ENCODE data around the gene SLC2A4RG.
A peak's percentile ranks its signal among the peaks of the same experiment; 100 is the strongest.

Gene SLC2A4RG

GRCh38 chr20:63783970-63784369 lies 44.4 kb downstream of the SLC2A4RG start:
- no peaks in the 10 kb centered on the region; a peak in 1 of 22 replicates for H3K9me3 ChIP-seq (replicated peaks in 1 of 11)
- peak overlapping the region in 4 of 11 experiments; percentile 1 to 37 (median 6); a peak in 3 of 22 replicates for H3K9ac ChIP-seq
- no peak overlapping the region for H3K4me3 ChIP-seq
- H3K4me2 ChIP-seq = peak overlapping the region in 4 of 11 experiments; percentile 40 to 78 (median 72); a peak in 7 of 22 replicates
- no peak for TF ChIP-seq Cebpa-rat (IDR thresholded peaks at IDR 0.05)
- H3K36me3 ChIP-seq = peaks cover 0 to 7% (median 0%) of the 10 kb centered on the region in 11 experiments; a peak in 3 of 22 replicates
- H3K27ac ChIP-seq = peak overlapping the region in 5 of 11 experiments; percentile 4 to 26 (median 12); a peak in 2 of 22 replicates
- H4K20me1 ChIP-seq = peaks cover 0 to 69% (median 0%) of the 10 kb centered on the region in 11 experiments; a peak in 4 of 22 replicates
- peaks cover 14 to 78% (median 58%) of the 10 kb centered on the region in 10 experiments for H3K4me1 ChIP-seq
- no peaks in the 10 kb centered on the region for H3K27me3 ChIP-seq

DNA sequence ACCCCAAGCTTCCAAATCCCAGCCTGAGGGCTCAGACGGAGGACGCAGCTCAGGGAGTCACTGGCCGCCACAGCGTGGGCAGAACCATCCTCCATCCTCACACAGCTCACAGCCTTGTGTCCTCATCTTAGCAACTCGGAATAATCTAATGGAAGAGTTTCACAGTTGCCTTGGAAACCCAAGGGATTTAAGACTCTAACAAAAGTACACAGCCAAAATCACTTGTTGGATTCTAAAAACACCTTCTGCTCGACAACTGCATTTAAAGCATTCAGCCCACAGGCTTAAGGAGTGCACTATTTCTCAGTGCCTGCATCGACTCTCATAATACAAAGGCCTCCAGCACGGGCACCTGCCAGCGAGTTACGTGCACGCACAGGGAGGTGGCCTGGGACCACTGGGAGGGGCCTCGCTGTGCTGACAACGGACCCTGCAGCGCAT lies 46.1 kb downstream of the SLC2A4RG start:
- no peak overlapping the region for H3K4me3 ChIP-seq
- H3K27me3 ChIP-seq = no peaks in the 10 kb centered on the region
- H4K20me1 ChIP-seq = peaks cover 0 to 73% (median 0%) of the 10 kb centered on the region in 11 experiments; a peak in 5 of 22 replicates
- H3K4me1 ChIP-seq = peaks cover 20 to 95% (median 71%) of the 10 kb centered on the region in 10 experiments
- peaks cover 0 to 24% (median 0%) of the 10 kb centered on the region in 11 experiments; a peak in 8 of 22 replicates for H3K36me3 ChIP-seq
- no peaks in the 10 kb centered on the region; a peak in 1 of 22 replicates for H3K9me3 ChIP-seq (replicated peaks in 1 of 11)
- peak overlapping the region in 4 of 11 experiments; percentile 0 to 43 (median 20); a peak in 4 of 22 replicates for H3K9ac ChIP-seq
- TF ChIP-seq Cebpa-rat (IDR thresholded peaks at IDR 0.05) = no peak
- peak overlapping the region in 9 of 11 experiments; percentile 26 to 87 (median 66); a peak in 16 of 22 replicates for H3K4me2 ChIP-seq
- H3K27ac ChIP-seq = peak overlapping the region in 5 of 11 experiments; percentile 17 to 65 (median 60); a peak in 9 of 22 replicates

DNA sequence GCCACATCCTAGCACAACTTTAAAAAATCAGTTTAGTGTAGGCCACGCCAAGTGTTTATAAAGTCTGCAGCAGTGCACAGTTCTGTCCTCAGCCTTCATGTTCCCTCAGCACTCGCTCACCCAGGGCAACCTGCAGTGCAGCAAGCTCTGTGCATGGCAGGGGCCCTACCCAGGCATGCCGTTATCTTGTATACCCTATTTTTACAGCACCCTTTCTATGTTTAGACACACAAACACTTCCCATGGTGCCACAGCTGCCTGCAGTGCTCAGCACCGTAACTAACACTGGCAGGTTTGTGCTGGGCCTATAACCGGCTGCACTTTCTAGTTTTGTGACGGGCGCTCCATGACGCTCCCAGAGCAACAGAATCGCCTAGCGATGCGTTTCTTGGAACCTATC lies 47.7 kb downstream of the SLC2A4RG start:
- Histone ChIP-seq H3K4me3 (no peak overlapping the region), H3K36me3 (peaks cover 0 to 25% (median 0%) of the 10 kb centered on the region in 11 experiments; a peak in 8 of 22 replicates), H3K27ac (peak overlapping the region in 5 of 11 experiments; percentile 17 to 65 (median 60); a peak in 10 of 22 replicates), H3K9ac (peak overlapping the region in 6 of 11 experiments; percentile 14 to 46 (median 34); a peak in 7 of 22 replicates), H3K9me3 (replicated peaks in 1 of 11) (no peaks in the 10 kb centered on the region; a peak in 1 of 22 replicates), H3K27me3 (no peaks in the 10 kb centered on the region), H4K20me1 (peaks cover 0 to 71% (median 0%) of the 10 kb centered on the region in 11 experiments; a peak in 5 of 22 replicates), H3K4me1 (peaks cover 20 to 94% (median 64%) of the 10 kb centered on the region in 10 experiments), H3K4me2 (peak overlapping the region in 10 of 11 experiments; percentile 26 to 87 (median 68); a peak in 18 of 22 replicates)
- TF ChIP-seq Cebpa-rat (IDR thresholded peaks at IDR 0.05) = no peak

- TF ChIP-seq Cebpa-rat (IDR thresholded peaks at IDR 0.05) = no peak
Observed at GRCh38 chr20:63787749-63788148, 48.2 kb downstream of the SLC2A4RG start.

DNA sequence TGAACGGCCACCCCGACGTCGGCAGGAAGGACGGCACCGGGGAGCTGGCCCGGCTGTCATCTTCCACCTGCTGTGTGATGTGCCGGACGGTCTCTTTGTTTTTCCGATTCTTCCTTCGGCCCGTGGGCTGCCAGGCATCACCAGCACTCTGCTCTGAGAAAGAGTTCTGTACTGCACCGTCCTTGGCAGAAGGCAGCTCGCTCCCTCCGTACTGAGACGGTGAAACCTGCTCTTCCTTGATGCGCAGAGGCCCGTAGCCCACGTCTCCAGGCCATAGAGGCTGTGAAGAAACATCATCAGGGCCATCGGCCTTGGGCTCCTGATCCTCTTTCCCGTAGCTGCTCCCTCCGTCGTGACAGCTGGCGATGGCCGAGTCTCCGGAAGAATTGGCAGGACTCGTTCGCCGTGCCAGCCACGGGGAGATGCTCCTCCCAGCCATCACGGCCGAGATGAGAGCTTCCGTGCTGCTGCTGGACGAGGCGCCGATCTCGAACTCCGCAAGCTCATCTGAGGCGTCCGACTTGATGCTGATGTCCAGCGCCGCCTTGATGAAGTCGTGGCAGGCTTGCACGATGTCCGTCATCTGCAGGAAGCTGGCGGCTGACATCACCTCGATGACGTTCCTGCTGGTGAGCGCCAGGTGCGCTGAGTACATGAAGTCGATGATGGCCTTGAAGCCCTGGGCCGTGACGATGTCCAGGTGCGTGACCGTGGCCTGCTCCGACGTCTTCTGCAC lies 50.4 kb downstream of the SLC2A4RG start:
- peaks cover 0 to 11% (median 0%) of the 10 kb centered on the region in 11 experiments; a peak in 4 of 22 replicates for H3K9me3 ChIP-seq (replicated peaks in 1 of 11)
- no peak overlapping the region for H3K9ac ChIP-seq
- H3K4me3 ChIP-seq = no peak overlapping the region
- TF ChIP-seq Cebpa-rat (IDR thresholded peaks at IDR 0.05) = no peak
- peaks cover 20 to 85% (median 56%) of the 10 kb centered on the region in 10 experiments for H3K4me1 ChIP-seq
- peaks cover 0 to 75% (median 0%) of the 10 kb centered on the region in 11 experiments; a peak in 7 of 22 replicates for H4K20me1 ChIP-seq
- H3K27me3 ChIP-seq = peaks cover 9 to 23% (median 14%) of the 10 kb centered on the region in 11 experiments; a peak in 21 of 22 replicates
- no peak overlapping the region for H3K27ac ChIP-seq
- H3K36me3 ChIP-seq = peaks cover 0 to 21% (median 0%) of the 10 kb centered on the region in 11 experiments; a peak in 8 of 22 replicates
- H3K4me2 ChIP-seq = peak overlapping the region in 8 of 11 experiments; percentile 20 to 87 (median 49); a peak in 16 of 22 replicates

More at GRCh38 chr20:63787749-63788148, 48.2 kb downstream of the SLC2A4RG start:
- Histone ChIP-seq H3K9ac (peak overlapping the region in 5 of 11 experiments; percentile 21 to 46 (median 35); a peak in 5 of 22 replicates), H3K36me3 (peaks cover 0 to 25% (median 0%) of the 10 kb centered on the region in 11 experiments; a peak in 8 of 22 replicates), H3K4me1 (peaks cover 20 to 91% (median 60%) of the 10 kb centered on the region in 10 experiments), H3K4me3 (no peak overlapping the region), H3K9me3 (replicated peaks in 1 of 11) (no peaks in the 10 kb centered on the region; a peak in 1 of 22 replicates), H3K4me2 (peak overlapping the region in 10 of 11 experiments; percentile 26 to 87 (median 68); a peak in 18 of 22 replicates), H3K27ac (peak overlapping the region in 3 of 11 experiments; percentile 60 to 65 (median 62); a peak in 4 of 22 replicates), H4K20me1 (peaks cover 0 to 70% (median 0%) of the 10 kb centered on the region in 11 experiments; a peak in 5 of 22 replicates), H3K27me3 (peaks cover 0 to 2% (median 0%) of the 10 kb centered on the region in 11 experiments; a peak in 1 of 22 replicates)

DNA sequence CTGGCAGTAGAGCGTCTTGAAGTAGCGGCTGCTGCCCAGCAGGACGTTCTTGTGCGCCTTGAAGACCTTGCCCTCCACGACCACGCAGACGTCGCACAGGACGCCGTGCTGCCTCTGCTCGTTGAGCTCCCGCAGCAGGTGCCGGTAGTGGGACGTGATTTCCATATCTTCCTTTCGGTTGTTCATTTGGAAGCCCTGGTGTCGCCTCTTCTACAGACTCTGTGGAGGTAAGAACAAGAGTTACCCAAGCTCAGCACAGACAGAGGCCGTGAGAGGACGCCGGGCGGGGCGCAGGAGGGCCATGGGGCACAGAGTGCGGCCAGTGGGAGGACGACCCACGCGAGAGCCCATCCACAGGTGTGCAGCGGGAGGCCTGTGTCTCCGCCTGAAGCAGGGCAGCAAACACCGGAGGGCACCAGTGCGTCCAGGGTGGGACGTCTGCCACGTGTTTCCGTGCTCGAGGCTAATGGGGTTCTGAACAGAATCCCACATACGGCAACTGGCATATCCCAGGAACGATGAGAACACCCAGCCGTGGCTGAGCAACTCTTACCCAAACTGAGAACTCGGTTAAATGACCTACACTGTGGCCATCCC lies 51.1 kb downstream of the SLC2A4RG start:
- Histone ChIP-seq H3K9me3 (replicated peaks in 1 of 11) (peaks cover 0 to 18% (median 4%) of the 10 kb centered on the region in 11 experiments; a peak in 8 of 22 replicates), H3K9ac (no peak overlapping the region), H3K27me3 (peaks cover 16 to 29% (median 21%) of the 10 kb centered on the region in 11 experiments), H3K4me1 (peaks cover 20 to 85% (median 56%) of the 10 kb centered on the region in 10 experiments), H4K20me1 (peaks cover 0 to 78% (median 0%) of the 10 kb centered on the region in 11 experiments; a peak in 7 of 22 replicates), H3K4me3 (no peak overlapping the region), H3K36me3 (peaks cover 0 to 21% (median 0%) of the 10 kb centered on the region in 11 experiments; a peak in 8 of 22 replicates), H3K4me2 (peak overlapping the region in 2 of 11 experiments; percentile 66 to 87; a peak in 2 of 22 replicates), H3K27ac (no peak overlapping the region)
- no peak for TF ChIP-seq Cebpa-rat (IDR thresholded peaks at IDR 0.05)

DNA sequence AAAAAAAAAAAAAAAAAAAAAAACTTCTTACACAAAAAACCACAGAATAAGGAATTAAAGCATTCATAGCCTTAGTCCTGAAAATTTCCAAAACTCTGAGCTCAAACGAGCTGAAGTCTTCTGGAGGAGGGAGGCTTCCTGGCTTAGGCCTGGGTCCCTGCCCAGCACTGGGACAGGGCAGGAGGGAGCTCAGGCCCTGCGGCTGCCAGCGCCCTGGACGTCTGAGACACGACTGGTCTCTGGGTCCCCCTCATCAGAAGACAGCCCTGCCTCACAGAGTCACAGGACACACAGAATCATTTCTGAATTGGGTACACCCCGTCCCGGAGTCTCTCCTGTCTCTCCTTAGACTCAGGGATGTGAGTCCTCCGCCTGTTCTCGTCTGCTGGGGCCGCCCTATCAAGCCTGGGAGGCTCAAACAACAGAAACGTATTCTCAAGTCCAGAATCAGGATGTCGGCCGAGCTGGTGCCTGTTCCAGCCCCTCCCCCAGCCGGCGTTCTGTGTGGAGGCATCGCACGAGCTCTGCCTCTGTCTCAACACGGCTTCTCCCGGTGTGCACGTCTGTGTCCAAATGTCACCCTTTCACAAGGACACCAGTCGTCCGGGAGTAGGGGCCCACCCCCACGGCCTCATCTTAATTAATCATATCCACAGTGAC lies 52.1 kb downstream of the SLC2A4RG start:
- Histone ChIP-seq H3K9ac (no peak overlapping the region), H3K4me2 (peak overlapping the region in 1 of 11 experiments; percentile 2; a peak in 1 of 22 replicates), H3K27ac (no peak overlapping the region), H3K27me3 (peaks cover 18 to 34% (median 25%) of the 10 kb centered on the region in 11 experiments), H3K4me3 (no peak overlapping the region), H3K4me1 (peaks cover 16 to 83% (median 48%) of the 10 kb centered on the region in 10 experiments), H3K9me3 (replicated peaks in 1 of 11) (peaks cover 0 to 26% (median 4%) of the 10 kb centered on the region in 11 experiments; a peak in 9 of 22 replicates), H4K20me1 (peaks cover 0 to 80% (median 0%) of the 10 kb centered on the region in 11 experiments; a peak in 7 of 22 replicates), H3K36me3 (peaks cover 0 to 21% (median 0%) of the 10 kb centered on the region in 11 experiments; a peak in 8 of 22 replicates)
- TF ChIP-seq Cebpa-rat (IDR thresholded peaks at IDR 0.05) = no peak
